ENCODE measurements around the gene CDK5R2. TPM values are rescaled to one million over a fixed set of nuclear protein-coding genes. Genes with fewer than 3 reads are reported as not detected.

The CDK5R2 gene
- total and polyA plus RNA-seq, 2 of the 13 experiments (the other 11 are each of a cell fraction or from before 2014, with no cell fraction given) = not detected

DNA sequence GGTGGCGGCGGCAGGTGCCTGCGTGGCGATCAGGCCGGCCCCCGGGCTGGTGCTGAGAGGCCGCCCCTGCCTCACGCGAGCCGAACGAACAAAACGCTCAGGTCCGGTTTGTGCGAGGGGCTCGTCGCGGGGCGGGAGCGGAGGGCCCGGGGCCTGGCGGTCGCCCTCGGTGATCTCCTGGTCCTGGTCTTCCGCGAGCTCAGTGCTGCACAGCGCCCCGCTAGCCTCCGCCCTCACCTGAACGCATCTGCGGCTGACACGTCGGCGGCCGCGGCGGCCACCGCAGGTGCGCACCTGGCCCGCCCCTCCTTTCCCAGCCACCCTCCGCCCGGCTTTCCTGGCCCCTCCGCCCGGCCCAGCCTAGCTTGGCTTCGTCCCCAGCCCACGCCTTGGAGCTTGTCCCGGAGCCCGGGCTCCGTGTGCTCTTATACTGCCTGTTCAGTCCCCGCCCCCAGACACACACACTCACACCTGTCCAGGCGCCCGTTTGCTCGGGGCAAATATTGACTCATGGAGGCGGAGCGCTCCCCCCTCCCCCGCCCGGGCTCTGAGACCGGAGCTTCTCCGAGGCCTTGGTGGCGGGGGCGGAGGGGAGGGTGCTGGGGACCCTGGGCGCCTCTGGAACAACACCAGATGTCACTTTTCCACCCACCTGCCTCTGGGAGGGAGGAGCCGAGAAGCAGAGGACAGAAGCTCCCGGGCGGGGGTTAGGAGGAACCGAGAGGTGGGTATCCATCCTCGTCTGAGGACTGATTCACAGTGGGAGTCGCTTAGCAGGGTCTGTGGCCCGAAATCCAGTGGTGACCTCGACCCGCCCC is 42.3 kb downstream of the CDK5R2 start (continued):
- TF ChIP-seq KIAA2018 (CRISPR knock-in tag; IDR thresholded peaks at IDR 0.05; ENCODE audit: borderline replicate concordance) (no peak), ZFP82 (CRISPR knock-in tag; IDR thresholded peaks at IDR 0.05; ENCODE audit: borderline replicate concordance) (peak; percentile 73; the same call in 1 of the 2 replicates), RBM39 (IDR thresholded peaks at IDR 0.05; ENCODE audit: low read depth, low read length, poor library complexity, severe bottlenecking) (peak; percentile 30), ZNF746 (CRISPR knock-in tag; IDR thresholded peaks at IDR 0.05) (peak; percentile 99), HHEX (CRISPR knock-in tag; IDR thresholded peaks at IDR 0.05) (peak; percentile 85), HNF1B (CRISPR knock-in tag; IDR thresholded peaks at IDR 0.05) (peak; percentile 97), ZNF513 (CRISPR knock-in tag; conservative IDR thresholded peaks at IDR 0.05) (no peak), ZFP90 (CRISPR knock-in tag; IDR thresholded peaks at IDR 0.05; ENCODE audit: borderline replicate concordance) (peak; percentile 26; the same call in 1 of the 2 replicates), ZSCAN22 (CRISPR knock-in tag; IDR thresholded peaks at IDR 0.05) (no peak), LCORL (IDR thresholded peaks at IDR 0.05) (no peak), LCORL (CRISPR knock-in tag; IDR thresholded peaks at IDR 0.05) (peak; percentile 95), SIX4 (CRISPR knock-in tag; IDR thresholded peaks at IDR 0.05) (no peak)
- TF ChIP-seq, protein P1, sequence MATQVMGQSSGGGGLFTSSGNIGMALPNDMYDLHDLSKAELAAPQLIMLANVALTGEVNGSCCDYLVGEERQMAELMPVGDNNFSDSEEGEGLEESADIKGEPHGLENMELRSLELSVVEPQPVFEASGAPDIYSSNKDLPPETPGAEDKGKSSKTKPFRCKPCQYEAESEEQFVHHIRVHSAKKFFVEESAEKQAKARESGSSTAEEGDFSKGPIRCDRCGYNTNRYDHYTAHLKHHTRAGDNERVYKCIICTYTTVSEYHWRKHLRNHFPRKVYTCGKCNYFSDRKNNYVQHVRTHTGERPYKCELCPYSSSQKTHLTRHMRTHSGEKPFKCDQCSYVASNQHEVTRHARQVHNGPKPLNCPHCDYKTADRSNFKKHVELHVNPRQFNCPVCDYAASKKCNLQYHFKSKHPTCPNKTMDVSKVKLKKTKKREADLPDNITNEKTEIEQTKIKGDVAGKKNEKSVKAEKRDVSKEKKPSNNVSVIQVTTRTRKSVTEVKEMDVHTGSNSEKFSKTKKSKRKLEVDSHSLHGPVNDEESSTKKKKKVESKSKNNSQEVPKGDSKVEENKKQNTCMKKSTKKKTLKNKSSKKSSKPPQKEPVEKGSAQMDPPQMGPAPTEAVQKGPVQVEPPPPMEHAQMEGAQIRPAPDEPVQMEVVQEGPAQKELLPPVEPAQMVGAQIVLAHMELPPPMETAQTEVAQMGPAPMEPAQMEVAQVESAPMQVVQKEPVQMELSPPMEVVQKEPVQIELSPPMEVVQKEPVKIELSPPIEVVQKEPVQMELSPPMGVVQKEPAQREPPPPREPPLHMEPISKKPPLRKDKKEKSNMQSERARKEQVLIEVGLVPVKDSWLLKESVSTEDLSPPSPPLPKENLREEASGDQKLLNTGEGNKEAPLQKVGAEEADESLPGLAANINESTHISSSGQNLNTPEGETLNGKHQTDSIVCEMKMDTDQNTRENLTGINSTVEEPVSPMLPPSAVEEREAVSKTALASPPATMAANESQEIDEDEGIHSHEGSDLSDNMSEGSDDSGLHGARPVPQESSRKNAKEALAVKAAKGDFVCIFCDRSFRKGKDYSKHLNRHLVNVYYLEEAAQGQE (IDR thresholded peaks at IDR 0.05; ENCODE audit: borderline replicate concordance in 1 of 2, low read depth in 1 of 2, low read length in 2 of 2) = peak in 1 of 2 experiments; percentile 67; a peak in 1 of 4 replicates
